Stimulated activated naive CD8-positive, alpha-beta T cell treated with anti-CD3 and anti-CD28 coated beads, Interleukin-15, amount 100 ng/mL, for 72 hours (primary cell): ENCODE data around the gene R3HDM2.

Experiments used
- ATAC-seq: fragments of 150-1000 bp; cut with Tn5 transposase; 2 replicates; pipeline ENCODE4 v1.10.0; 2021; ENCODE audit warnings: mild to moderate bottlenecking, moderate library complexity
- DNase-seq, 2 donors: peaks; one replicate each; pipeline ENCODE4 v3.0.0; 2021 to 2022
- H3K27ac Mint-ChIP-seq, 2 donors: one replicate each; pipeline ENCODE4 v1.8.0; 2022; ENCODE audit warnings: mild to moderate bottlenecking in 2 of 2, mixed read lengths in 2 of 2, moderate library complexity in 2 of 2
- H3K27me3 Mint-ChIP-seq: one replicate; pipeline ENCODE4 v1.8.0; 2022; ENCODE audit warnings: mixed read lengths
- H3K4me1 Mint-ChIP-seq: one replicate; pipeline ENCODE4 v1.8.0; 2022; ENCODE audit warnings: mild to moderate bottlenecking, mixed read lengths
- H3K4me3 Mint-ChIP-seq, 2 donors: one replicate each; pipeline ENCODE4 v1.8.0; 2022; ENCODE audit warnings: mild to moderate bottlenecking in 2 of 2, mixed read lengths in 2 of 2, moderate library complexity in 1 of 2
- H3K9me3 Mint-ChIP-seq, 2 donors: one replicate each; pipeline ENCODE4 v1.8.0; 2022; ENCODE audit warnings: mixed read lengths in 2 of 2

The R3HDM2 gene

GRCh38 chr12:57430931-57431566 is at the start of gene R3HDM2:
Gene R3HDM2 (minus strand): TSS chr12:57431043. CDS start chr12:57310428, 120,615 bp downstream.
- peak; percentile 97 for ATAC-seq
- Mint-ChIP-seq H3K4me3 (peak within 1 kb of the TSS; percentile 91 to 93), H3K9me3 (no peaks in the 10 kb centered on the region)

GRCh38 chr12:57479376-57480115 is 48.7 kb upstream of the R3HDM2 start, which contains the start of gene ARHGAP9:
Gene ARHGAP9 (minus strand): TSS chr12:57479866. CDS start chr12:57479406, 460 bp downstream.
- Mint-ChIP-seq H3K4me3 (peak within 1 kb of the TSS; percentile 80 to 97), H3K27me3 (no peaks in the 10 kb centered on the region), H3K4me1 (peaks cover 73% of the 10 kb centered on the region), H3K27ac (peak within 1 kb of the TSS; percentile 96 to 100), H3K9me3 (no peaks in the 10 kb centered on the region)
- DNase-seq (peak; percentile 54 to 74), ATAC-seq (peak; percentile 71)

More at GRCh38 chr12:57430931-57431566, at the start of gene R3HDM2:
- Mint-ChIP-seq H3K4me1 (peaks cover 47% of the 10 kb centered on the region), H3K27ac (peak within 1 kb of the TSS; percentile 99), H3K27me3 (no peaks in the 10 kb centered on the region)
- peak; percentile 91 to 96 for DNase-seq

DNA sequence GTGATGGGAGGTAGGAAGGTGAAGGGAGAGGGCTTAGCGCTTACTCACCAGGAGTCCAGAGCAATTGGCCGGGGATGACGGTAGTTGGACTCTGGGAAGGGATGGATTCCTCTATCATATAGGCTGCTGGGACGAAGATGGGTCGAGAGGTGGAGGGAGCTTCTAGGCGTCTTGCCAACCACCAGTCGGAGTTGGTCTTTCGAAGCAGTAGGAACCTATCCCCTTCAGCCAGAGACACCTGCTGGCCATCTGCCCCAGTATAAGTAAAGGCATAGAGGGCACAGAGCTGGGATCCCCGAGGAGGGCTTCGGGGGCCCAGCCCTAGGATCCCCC is 48.2 kb upstream of the R3HDM2 start:
- ATAC-seq (no peak), DNase-seq (no peak)
- Mint-ChIP-seq H3K27ac (peak overlapping the region; percentile 96 to 100), H3K4me1 (peaks cover 78% of the 10 kb centered on the region), H3K27me3 (no peaks in the 10 kb centered on the region), H3K9me3 (no peaks in the 10 kb centered on the region), H3K4me3 (peak overlapping the region; percentile 80 to 97)

- Mint-ChIP-seq H3K4me3 (peak overlapping the region; percentile 80 to 97), H3K4me1 (peaks cover 82% of the 10 kb centered on the region), H3K9me3 (no peaks in the 10 kb centered on the region), H3K27ac (peak overlapping the region; percentile 96 to 100), H3K27me3 (no peaks in the 10 kb centered on the region)
- peak; percentile 43 to 57 for DNase-seq
- peak; percentile 61 for ATAC-seq
Measured at GRCh38 chr12:57477710-57478681, 47.2 kb upstream of the R3HDM2 start.

DNA sequence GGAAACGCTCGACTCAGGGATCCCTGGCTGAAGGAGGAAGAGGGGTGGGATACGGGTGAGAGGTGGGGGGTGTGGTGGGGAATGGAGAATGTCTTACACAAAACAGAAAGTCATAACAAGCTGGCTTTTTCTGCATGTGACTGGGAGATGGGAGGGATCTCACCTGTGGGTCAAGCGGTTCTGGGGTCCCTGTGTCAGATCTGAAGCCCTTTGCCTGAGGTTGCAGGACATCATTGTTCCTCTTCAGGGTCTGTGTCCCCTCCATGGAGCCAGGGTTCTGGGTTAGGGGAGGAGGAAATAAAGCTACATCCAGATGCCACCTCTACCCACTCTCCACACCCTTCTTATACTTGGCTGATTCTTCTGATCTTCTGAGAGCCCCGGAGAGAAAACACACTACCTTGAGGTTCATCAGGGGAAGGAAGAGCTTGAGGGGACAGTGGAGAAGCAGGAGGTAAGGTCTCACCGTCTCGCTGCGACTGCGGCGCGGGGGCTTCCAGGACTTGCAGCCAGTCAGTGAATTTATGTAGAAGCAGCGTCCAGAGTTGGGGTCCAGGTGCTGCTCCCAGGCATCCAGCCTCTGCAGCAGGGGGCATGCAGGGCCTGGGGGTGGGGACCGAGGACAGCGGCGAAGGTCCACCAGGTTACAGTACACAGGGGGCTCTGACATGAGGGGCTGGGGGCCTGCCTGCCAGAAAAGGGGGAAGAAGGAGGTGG is 46.3 kb upstream of the R3HDM2 start:
- peak overlapping the region; percentile 97 to 100 for H3K27ac Mint-ChIP-seq
- no peaks in the 10 kb centered on the region for H3K9me3 Mint-ChIP-seq
- no peaks in the 10 kb centered on the region for H3K27me3 Mint-ChIP-seq
- DNase-seq, result no peak
- peak overlapping the region; percentile 80 to 97 for H3K4me3 Mint-ChIP-seq
- no peak for ATAC-seq
- peaks cover 88% of the 10 kb centered on the region for H3K4me1 Mint-ChIP-seq

DNA sequence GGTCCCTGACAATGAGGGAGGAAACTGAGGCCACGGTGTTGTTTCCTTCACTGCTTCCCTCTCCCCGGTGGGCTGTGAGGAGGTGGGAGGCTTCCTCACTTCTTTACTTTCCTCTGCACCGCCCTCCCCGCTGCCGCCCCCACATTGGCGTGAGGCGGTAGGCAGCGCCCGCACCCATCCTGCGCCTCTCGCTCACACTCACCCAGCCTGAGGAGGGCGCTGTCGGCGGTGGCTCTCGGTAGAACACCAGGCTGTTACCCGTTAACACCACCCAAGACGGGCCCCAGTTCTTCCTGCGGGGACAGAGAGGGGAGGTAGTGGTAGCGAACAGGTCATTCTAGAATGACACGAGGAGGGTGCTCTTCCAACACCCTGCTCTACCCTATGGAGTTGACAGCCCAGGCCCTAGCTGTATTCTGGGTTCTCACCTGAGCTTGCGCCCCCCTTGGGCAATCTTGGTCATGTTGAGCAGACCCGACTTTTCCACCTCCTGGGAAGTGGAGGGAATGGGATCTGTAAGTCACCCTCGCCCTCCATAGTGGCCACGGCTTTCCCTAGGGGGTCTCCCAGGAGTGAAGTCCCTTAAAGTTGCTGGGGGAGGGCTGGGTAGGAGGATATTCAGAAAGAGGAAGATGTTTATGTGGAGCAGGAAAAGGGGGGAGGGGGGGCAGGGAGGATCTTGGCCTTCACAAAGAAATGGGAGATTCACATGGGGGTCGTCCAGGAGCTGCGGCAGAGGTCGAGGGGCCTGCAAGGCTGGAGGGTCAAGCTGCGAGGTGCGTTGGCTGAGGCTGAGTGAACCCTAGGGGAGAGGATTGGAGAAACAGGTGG is 45.5 kb upstream of the R3HDM2 start:
- peak overlapping the region; percentile 80 to 97 for H3K4me3 Mint-ChIP-seq
- ATAC-seq (peak; percentile 70), DNase-seq (peak; percentile 73 to 90)
- no peaks in the 10 kb centered on the region for H3K9me3 Mint-ChIP-seq
- peak overlapping the region; percentile 97 to 100 for H3K27ac Mint-ChIP-seq
- no peaks in the 10 kb centered on the region for H3K27me3 Mint-ChIP-seq
- peaks cover 89% of the 10 kb centered on the region for H3K4me1 Mint-ChIP-seq

- Mint-ChIP-seq H3K27ac (no peak overlapping the region), H3K9me3 (no peaks in the 10 kb centered on the region), H3K27me3 (no peaks in the 10 kb centered on the region), H3K4me3 (peak overlapping the region; percentile 80 to 97), H3K4me1 (peaks cover 86% of the 10 kb centered on the region)
- DNase-seq (no peak), ATAC-seq (no peak)
Measured at GRCh38 chr12:57475271-57476161, 44.7 kb upstream of the R3HDM2 start.

DNA sequence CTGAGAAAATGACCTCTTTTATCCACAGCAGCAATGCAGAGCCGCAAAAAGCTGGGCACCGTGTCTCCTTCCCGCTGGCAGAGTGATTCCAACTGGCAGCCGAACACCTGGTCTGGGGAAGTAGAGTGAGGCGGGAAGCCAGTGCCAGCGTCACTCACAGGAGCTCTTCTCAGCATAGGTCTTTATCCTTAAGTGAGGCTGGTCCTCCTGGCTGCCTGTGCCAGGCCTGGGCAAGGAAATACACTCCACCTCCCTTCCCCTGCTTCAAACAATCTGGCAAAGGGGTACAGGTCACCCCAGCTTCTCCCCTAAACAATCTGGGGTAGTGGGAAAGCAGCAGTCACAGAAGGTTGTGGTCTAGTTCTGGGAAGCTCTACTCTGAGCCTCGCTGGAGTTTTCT is 44.0 kb upstream of the R3HDM2 start:
- DNase-seq (no peak), ATAC-seq (no peak)
- Mint-ChIP-seq H3K4me1 (peaks cover 80% of the 10 kb centered on the region), H3K27me3 (no peaks in the 10 kb centered on the region), H3K4me3 (peak overlapping the region; percentile 71 to 76), H3K9me3 (no peaks in the 10 kb centered on the region), H3K27ac (no peak overlapping the region)

DNA sequence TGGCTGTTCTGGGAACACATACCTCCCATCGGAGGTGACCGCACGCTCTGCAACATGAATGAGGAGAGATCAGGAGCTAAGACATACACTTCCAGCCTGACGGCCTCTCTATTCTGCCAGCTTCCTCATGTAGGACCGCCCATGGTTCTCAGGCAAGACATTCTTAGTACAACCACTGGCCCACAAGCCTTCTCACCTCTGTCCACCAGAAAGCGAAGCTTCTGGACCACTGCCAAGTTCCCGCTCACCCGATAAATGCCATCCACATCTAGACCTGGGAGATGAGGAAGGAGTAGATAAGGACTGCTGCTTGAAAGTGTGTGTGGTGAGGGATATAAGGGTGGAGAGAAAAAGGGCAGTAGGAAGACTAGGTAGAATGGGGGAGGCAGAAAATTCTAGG is 43.6 kb upstream of the R3HDM2 start:
- ATAC-seq (no peak), DNase-seq (no peak)
- H3K27me3 Mint-ChIP-seq, result no peaks in the 10 kb centered on the region
- H3K9me3 Mint-ChIP-seq, result no peaks in the 10 kb centered on the region
- peak overlapping the region; percentile 81 to 95 for H3K27ac Mint-ChIP-seq
- peak overlapping the region; percentile 71 to 76 for H3K4me3 Mint-ChIP-seq
- H3K4me1 Mint-ChIP-seq, result peaks cover 75% of the 10 kb centered on the region

DNA sequence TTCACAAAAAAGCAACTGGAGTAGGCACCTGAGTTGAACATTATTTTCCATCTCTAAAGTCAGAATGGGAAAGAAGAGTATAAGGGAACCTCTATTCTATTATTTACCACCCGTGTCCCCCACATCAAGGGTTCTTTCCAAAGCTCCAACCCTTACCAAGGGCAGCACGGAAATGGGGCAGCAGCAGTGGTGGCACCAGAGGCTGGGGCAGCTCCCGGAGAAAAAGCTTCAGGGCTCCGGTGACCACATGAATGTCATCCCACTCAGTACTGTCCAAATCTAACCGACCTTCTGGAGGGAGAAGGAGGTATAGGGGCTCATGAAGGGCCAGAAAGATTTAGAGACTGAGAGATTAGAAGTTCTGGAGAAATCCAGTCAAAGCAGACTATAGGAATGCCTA is 43.0 kb upstream of the R3HDM2 start:
- Mint-ChIP-seq H3K27me3 (no peaks in the 10 kb centered on the region), H3K27ac (peak overlapping the region in 1 of 2 donors; percentile 95), H3K9me3 (no peaks in the 10 kb centered on the region), H3K4me1 (peaks cover 70% of the 10 kb centered on the region), H3K4me3 (peak overlapping the region; percentile 71 to 76)
- no peak for DNase-seq
- ATAC-seq, result no peak

GRCh38 chr12:57473392-57473791 is 42.5 kb upstream of the R3HDM2 start:
- H3K27me3 Mint-ChIP-seq, result no peaks in the 10 kb centered on the region
- H3K9me3 Mint-ChIP-seq, result no peaks in the 10 kb centered on the region
- DNase-seq (no peak), ATAC-seq (no peak)
- H3K4me3 Mint-ChIP-seq, result no peak overlapping the region
- H3K4me1 Mint-ChIP-seq, result peaks cover 65% of the 10 kb centered on the region
- no peak overlapping the region for H3K27ac Mint-ChIP-seq

GRCh38 chr12:57472391-57472790 is 41.5 kb upstream of the R3HDM2 start:
- peak overlapping the region in 1 of 2 donors; percentile 84 for H3K27ac Mint-ChIP-seq

GRCh38 chr12:57471661-57472060 is 40.8 kb upstream of the R3HDM2 start:
- Mint-ChIP-seq H3K4me3 (no peak overlapping the region), H3K27ac (peak overlapping the region in 1 of 2 donors; percentile 84), H3K4me1 (peaks cover 59% of the 10 kb centered on the region), H3K9me3 (no peaks in the 10 kb centered on the region), H3K27me3 (no peaks in the 10 kb centered on the region)
- ATAC-seq (no peak), DNase-seq (no peak)

More at GRCh38 chr12:57472391-57472790, 41.5 kb upstream of the R3HDM2 start:
- H3K27me3 Mint-ChIP-seq, result no peaks in the 10 kb centered on the region
- DNase-seq (no peak), ATAC-seq (no peak)
- no peak overlapping the region for H3K4me3 Mint-ChIP-seq
- no peaks in the 10 kb centered on the region for H3K9me3 Mint-ChIP-seq
- H3K4me1 Mint-ChIP-seq, result peaks cover 59% of the 10 kb centered on the region
